Tibial nerve (tissue), 3 donors: Measurements from ENCODE around the gene C1QTNF9B.

Experiments
- CTCF ChIP-seq, 5 experiments: fragments of 200-600 bp in 3 of 5; fragments of 450-650 bp in 2 of 5; sonication (generic) in 3 of 5; IDR thresholded peaks; one replicate each; pipeline ENCODE4 v1.5.1; 2016 to 2019; ENCODE audit warnings: antibody characterized with exemption in 5 of 5, mild to moderate bottlenecking in 3 of 5, moderate library complexity in 2 of 5
- POLR2A ChIP-seq, 2 donors: fragments of 450-650 bp; IDR thresholded peaks; one replicate each; pipeline ENCODE4 v1.6.1; 2017; ENCODE audit warnings: antibody characterized with exemption in 2 of 2, mild to moderate bottlenecking in 2 of 2, moderate library complexity in 2 of 2

GRCh38 chr13:23888658-23889614 lies 8.4 kb downstream of the C1QTNF9B start, which contains the start of gene MIPEP:
- peak; percentile 65 to 91 (median 79) for TF ChIP-seq CTCF (IDR thresholded peaks at IDR 0.05)
- peak; percentile 51 to 64 for TF ChIP-seq POLR2A (IDR thresholded peaks at IDR 0.05)
